Measurements from ENCODE around the gene EXOC2. TPM values are rescaled to one million over a fixed set of nuclear protein-coding genes. Genes with fewer than 3 reads are reported as not detected.

EXOC2 gene
- total and polyA plus RNA-seq, 2 of the 13 experiments (the other 11 are each of a cell fraction or from before 2014, with no cell fraction given): 12.6 to 22.9 TPM

GRCh38 chr6:692356-692851 lies 535 bp downstream of the EXOC2 start (continued):
- TF ChIP-seq, protein P1, sequence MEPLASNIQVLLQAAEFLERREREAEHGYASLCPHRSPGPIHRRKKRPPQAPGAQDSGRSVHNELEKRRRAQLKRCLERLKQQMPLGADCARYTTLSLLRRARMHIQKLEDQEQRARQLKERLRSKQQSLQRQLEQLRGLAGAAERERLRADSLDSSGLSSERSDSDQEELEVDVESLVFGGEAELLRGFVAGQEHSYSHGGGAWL (CRISPR knock-in tag; IDR thresholded peaks at IDR 0.05): 0 out of 2 replicates have a peak, but pooled peaks have one; percentile 4
- TF ChIP-seq ZNF598 (CRISPR knock-in tag; IDR thresholded peaks at IDR 0.05; ENCODE audit: borderline replicate concordance) (no peak), ZSCAN12 (CRISPR knock-in tag; IDR thresholded peaks at IDR 0.05) (0 out of 2 replicates have a peak, but pooled peaks have one; percentile 12), U2AF1 (optimal IDR thresholded peaks at IDR 0.05; ENCODE audit: low read depth, low read length) (no peak), GTF2F1 (IDR thresholded peaks at IDR 0.05; ENCODE audit: low read length) (no peak), CCDC6 (CRISPR knock-in tag; IDR thresholded peaks at IDR 0.05) (no peak; the same call in 1 of the 2 replicates), ZNF780A (CRISPR knock-in tag; IDR thresholded peaks at IDR 0.05) (no peak), PHF5A (CRISPR knock-in tag; IDR thresholded peaks at IDR 0.05; ENCODE audit: low read depth, unreplicated experiment) (peak; percentile 9), MIXL1 (CRISPR knock-in tag; IDR thresholded peaks at IDR 0.05) (no peak), ZMYM3 (CRISPR knock-in tag; IDR thresholded peaks at IDR 0.05) (peak; percentile 92), FOXP1 (IDR thresholded peaks at IDR 0.05) (no peak), FOXP1 (CRISPR knock-in tag; IDR thresholded peaks at IDR 0.05) (no peak), HOXA5 (CRISPR knock-in tag; IDR thresholded peaks at IDR 0.05) (no peak), LCORL (IDR thresholded peaks at IDR 0.05) (no peak), LCORL (CRISPR knock-in tag; IDR thresholded peaks at IDR 0.05) (no peak), ONECUT2 (CRISPR knock-in tag; IDR thresholded peaks at IDR 0.05) (no peak), NFE2 (CRISPR knock-in tag; IDR thresholded peaks at IDR 0.05) (no peak), NFRKB (IDR thresholded peaks at IDR 0.05) (no peak)
- TF ChIP-seq, protein P2, sequence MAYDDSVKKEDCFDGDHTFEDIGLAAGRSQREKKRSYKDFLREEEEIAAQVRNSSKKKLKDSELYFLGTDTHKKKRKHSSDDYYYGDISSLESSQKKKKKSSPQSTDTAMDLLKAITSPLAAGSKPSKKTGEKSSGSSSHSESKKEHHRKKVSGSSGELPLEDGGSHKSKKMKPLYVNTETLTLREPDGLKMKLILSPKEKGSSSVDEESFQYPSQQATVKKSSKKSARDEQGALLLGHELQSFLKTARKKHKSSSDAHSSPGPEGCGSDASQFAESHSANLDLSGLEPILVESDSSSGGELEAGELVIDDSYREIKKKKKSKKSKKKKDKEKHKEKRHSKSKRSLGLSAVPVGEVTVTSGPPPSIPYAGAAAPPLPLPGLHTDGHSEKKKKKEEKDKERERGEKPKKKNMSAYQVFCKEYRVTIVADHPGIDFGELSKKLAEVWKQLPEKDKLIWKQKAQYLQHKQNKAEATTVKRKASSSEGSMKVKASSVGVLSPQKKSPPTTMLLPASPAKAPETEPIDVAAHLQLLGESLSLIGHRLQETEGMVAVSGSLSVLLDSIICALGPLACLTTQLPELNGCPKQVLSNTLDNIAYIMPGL (CRISPR knock-in tag; IDR thresholded peaks at IDR 0.05; ENCODE audit: borderline replicate concordance in 1 of 2, low read depth in 1 of 2): no peak; a peak in 1 of 4 replicates
- TF ChIP-seq, protein P3, sequence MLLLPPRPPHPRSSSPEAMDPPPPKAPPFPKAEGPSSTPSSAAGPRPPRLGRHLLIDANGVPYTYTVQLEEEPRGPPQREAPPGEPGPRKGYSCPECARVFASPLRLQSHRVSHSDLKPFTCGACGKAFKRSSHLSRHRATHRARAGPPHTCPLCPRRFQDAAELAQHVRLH (CRISPR knock-in tag; IDR thresholded peaks at IDR 0.05; ENCODE audit: borderline replicate concordance, low read depth): no peak; the same call in 1 of the 2 replicates

Data from HepG2 (cell line).